Ovary (tissue), 3 donors: ENCODE results near the gene RTP4.

Source experiments
- CTCF ChIP-seq, 3 donors: fragments of 450-650 bp in 2 of 3; fragments of 200-600 bp in 1 of 3; IDR thresholded peaks; one replicate each; pipeline versions ENCODE4 v1.5.1 to v1.8.0; 2016 to 2022; ENCODE audit warnings: antibody characterized with exemption in 3 of 3, mild to moderate bottlenecking in 1 of 3
- POLR2A ChIP-seq: fragments of 450-650 bp; IDR thresholded peaks from one replicate; pipeline ENCODE4 v1.6.1; 2017; ENCODE audit warnings: antibody characterized with exemption, mild to moderate bottlenecking, moderate library complexity
- donor health status: DM: no; HTN: no; CAD: no.

- TF ChIP-seq POLR2A (no peak), CTCF (IDR thresholded peaks at IDR 0.05) (no peak)
Observed at GRCh38 chr3:187325632-187326031, 42.6 kb upstream of the RTP4 start.
